Ovary (tissue), 3 donors: ENCODE measurements around the gene PCDHGB2.
"Not testable (repeated sequence)": the region's sequence is repeated elsewhere in the genome, so short reads cannot be mapped to it uniquely, and the experiment has no call there.

Experiments
- CTCF ChIP-seq, 3 donors: fragments of 450-650 bp in 2 of 3; fragments of 200-600 bp in 1 of 3; IDR thresholded peaks; one replicate each; pipeline versions ENCODE4 v1.5.1 to v1.8.0; 2016 to 2022; ENCODE audit warnings: antibody characterized with exemption in 3 of 3, mild to moderate bottlenecking in 1 of 3
- EP300 ChIP-seq: sonication (generic); formaldehyde crosslinking; IDR thresholded peaks from one replicate; pipeline ENCODE4 v1.6.1; 2017; ENCODE audit warnings: antibody characterized with exemption
- donor health status: DM: no; HTN: no; CAD: no.

- TF ChIP-seq CTCF (IDR thresholded peaks at IDR 0.05); EP300: not testable (repeated sequence)
These were observed 15.8 kb downstream of the PCDHGB2 start for GRCh38 chr5:141375444-141376155.
